ENCODE measurements around the gene YWHAH.

DNA sequence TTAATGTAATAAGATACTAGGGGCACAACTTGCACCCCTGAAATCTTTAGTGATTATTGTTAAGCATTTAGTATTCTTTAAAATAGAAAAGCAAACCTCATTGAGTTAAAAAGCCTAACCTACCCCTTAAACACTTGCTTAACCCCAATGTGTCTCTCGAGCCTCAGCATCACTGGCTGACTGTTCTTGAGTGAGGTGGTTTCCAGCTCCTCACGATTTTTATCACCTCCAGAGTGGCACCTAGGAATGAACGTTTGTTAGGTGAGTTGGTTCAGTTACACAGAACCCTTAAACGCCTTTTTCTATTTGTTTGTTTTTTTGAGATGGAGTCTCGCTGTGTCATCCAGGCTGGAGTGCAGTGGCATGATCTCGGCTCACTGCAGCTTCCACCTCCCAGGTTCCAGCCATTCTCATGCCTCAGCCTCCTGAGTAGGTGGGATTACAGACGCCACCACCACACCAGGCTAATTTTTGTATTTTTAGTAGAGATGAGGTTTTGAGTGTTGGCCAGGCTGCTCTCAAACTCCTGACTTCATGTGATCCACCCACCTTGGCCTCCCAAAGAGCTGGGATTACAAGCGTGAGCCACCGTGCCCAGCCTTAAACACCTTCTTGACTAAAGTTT lies 13.7 kb downstream of the YWHAH start:
- TF ChIP-seq CTCF (IDR thresholded peaks at IDR 0.05) (no peak), POLR2AphosphoS5 (IDR thresholded peaks at IDR 0.05) (no peak), POLR2A (IDR thresholded peaks at IDR 0.05) (no peak), EP300 (IDR thresholded peaks at IDR 0.05) (no peak)

Data from stomach (tissue), 4 donors.